ENCODE measurements around the gene PDZD11. TPM values are rescaled to one million over a fixed set of nuclear protein-coding genes. Genes with fewer than 3 reads are reported as not detected.
"Not testable (repeated sequence)": the region's sequence is repeated elsewhere in the genome, so short reads cannot be mapped to it uniquely, and the experiment has no call there.

PDZD11 gene, protein sequence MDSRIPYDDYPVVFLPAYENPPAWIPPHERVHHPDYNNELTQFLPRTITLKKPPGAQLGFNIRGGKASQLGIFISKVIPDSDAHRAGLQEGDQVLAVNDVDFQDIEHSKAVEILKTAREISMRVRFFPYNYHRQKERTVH
- 43.2 TPM for polyA plus RNA-seq (2012; ENCODE audit: missing spikeins)

DNA sequence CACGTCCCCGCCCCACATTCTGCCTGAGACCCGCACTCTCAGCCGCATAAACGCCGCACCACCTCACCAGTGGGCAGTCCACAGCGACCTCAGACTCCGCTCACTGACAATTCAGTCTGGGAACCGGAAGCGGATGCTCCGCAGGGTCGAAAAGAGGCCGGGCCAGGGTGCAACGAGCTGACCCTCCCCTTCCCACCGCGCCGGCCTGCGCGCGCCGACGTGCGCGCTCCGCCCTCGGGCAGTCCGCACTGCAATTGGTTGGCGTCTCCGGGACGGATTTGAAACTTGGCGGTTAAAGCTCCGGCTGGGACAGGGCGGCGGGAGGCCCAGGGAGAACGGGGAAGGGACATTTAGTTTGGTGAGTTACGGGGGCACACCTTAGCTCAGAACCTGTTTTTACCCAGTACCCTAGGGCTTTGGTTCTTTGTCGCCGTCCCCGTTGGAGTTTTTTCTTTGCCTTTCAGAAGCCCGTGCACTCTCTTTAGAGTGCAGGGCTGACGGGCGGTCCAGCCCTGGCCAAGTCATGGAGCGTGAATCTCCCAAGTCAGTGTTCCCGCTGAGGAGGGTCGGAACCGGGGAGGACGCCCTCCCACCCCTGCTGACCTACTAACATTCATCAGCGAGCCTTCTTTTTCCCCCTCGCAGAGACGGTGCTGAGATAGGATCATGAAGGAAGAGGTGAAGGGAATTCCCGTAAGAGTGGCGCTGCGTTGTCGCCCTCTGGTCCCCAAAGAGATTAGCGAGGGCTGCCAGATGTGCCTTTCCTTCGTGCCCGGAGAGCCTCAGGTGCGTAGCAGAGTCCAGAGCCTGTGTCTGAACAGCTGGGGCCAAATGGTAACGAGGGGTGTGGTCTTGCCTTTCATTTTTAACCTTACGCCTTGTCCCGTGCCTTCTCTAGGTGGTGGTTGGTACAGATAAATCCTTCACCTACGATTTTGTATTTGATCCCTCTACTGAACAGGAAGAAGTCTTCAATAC lies at the start of gene PDZD11, which contains the start of gene KIF4A:
Gene PDZD11 (minus strand): TSS at position 135 of the 978 bp plus-strand sequence. CDS start 586 bp downstream, outside the sequence.
Gene KIF4A (plus strand): TSS at position 312 of the 978 bp plus-strand sequence. CDS start 355 bp downstream, at position 667.
- peak; percentile 85 for FAIRE-seq
- peak; percentile 81 for DNase-seq (ENCODE audit: insufficient read length)
- peak; percentile 69 for TF ChIP-seq TAF1 (IDR thresholded peaks at IDR 0.05; ENCODE audit: borderline replicate concordance, low read depth, low read length)
- TF ChIP-seq POLR2AphosphoS5 (IDR thresholded peaks at IDR 0.05; ENCODE audit: low read depth, low read length) = peak; percentile 73
- TF ChIP-seq POLR2A (IDR thresholded peaks at IDR 0.05; ENCODE audit: low read depth, low read length) = peak; percentile 78; the same call in 1 of the 2 replicates

DNA sequence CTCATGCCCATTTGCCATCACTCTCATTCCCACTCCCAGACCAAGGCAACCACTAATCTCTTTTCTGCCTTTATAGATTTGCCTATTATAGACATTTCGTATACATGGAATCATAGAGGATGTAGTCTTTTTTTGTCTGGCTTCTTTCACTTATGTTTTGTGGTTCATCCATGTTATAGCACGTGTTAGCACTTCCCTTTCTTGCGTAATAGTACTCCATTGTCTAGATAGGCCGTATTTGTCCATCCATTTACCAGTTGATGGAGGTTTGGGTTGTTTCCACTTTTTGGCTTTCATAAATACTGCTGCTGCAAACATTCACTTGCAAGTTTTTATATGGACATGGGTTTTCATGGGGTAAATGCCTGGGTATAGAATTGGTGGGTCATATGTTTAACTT lies 48.6 kb upstream of the PDZD11 start:
- no peak for TF ChIP-seq POLR2AphosphoS5 (IDR thresholded peaks at IDR 0.05; ENCODE audit: low read depth, low read length)
- TF ChIP-seq POLR2A (IDR thresholded peaks at IDR 0.05; ENCODE audit: low read depth, low read length) = no peak
- TF ChIP-seq TAF1 (IDR thresholded peaks at IDR 0.05; ENCODE audit: borderline replicate concordance, low read depth, low read length) = no peak
- FAIRE-seq = no peak
- DNase-seq (ENCODE audit: insufficient read length) = no peak

DNA sequence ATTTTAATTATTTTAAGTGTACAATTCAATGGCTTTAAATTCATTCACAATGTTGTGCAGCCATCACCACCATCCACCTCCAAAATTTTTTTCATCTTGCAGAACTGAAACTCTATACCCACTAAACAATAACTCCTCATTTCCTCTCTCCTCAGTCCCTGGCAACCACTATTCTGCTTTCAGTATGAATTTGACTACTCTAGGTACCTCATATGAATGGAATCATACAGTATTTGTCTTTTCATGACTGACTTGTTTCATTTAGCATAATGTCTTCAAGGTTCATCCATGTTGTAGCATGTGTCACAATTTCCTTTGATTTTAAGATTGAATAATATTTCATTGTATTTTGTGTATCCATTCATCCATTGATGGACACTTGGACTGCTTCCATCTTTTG lies 47.0 kb upstream of the PDZD11 start:
- TF ChIP-seq POLR2AphosphoS5 (IDR thresholded peaks at IDR 0.05; ENCODE audit: low read depth, low read length) (no peak), TAF1 (IDR thresholded peaks at IDR 0.05; ENCODE audit: borderline replicate concordance, low read depth, low read length) (no peak), POLR2A (IDR thresholded peaks at IDR 0.05; ENCODE audit: low read depth, low read length) (no peak)
- peak; percentile 54 for FAIRE-seq
- no peak for DNase-seq (ENCODE audit: insufficient read length)

DNA sequence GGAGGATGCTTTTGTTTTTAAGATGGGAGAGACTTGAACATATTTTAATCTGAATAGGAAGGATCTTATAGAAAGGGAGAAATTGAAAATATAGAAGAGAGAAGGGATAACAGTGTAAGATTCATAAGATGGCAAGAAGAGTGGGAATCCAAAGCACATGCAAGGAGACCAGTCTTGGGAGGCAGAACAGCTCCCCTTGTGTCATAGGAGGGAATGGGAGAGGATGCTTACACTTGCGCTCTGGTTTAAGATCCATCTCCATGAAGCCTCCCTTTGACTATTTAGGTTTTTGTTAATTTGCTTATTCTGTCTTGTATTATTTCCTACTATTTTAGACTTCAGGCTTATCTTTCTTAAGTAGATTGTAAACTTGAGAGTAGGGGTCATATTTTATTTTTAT lies 42.9 kb upstream of the PDZD11 start:
- no peak for FAIRE-seq
- TF ChIP-seq POLR2A (IDR thresholded peaks at IDR 0.05; ENCODE audit: low read depth, low read length) = no peak
- TF ChIP-seq TAF1 (IDR thresholded peaks at IDR 0.05; ENCODE audit: borderline replicate concordance, low read depth, low read length) = no peak
- DNase-seq (ENCODE audit: insufficient read length) = no peak

DNA sequence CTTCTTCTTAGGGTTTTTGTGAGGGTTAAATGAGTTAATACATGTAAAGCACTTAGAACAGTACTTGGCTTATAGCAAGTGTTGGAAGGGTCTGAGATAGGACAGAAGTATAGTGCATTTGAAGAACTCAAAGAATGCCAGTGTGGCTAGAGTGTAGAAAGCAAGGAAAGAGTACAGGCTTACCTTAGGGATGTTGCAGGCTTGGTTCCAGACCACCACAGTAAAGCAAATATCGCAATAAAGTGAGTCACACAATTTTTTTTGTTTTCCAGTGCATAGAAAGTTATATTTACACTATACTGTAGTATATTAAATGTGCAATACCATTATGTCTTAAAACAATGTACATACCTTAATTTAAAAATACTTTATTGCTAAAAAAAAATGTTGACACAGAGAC lies 41.4 kb upstream of the PDZD11 start:
- FAIRE-seq (no peak), DNase-seq (ENCODE audit: insufficient read length) (no peak)
- TF ChIP-seq POLR2AphosphoS5 (IDR thresholded peaks at IDR 0.05; ENCODE audit: low read depth, low read length) (no peak), TAF1 (IDR thresholded peaks at IDR 0.05; ENCODE audit: borderline replicate concordance, low read depth, low read length) (no peak), POLR2A (IDR thresholded peaks at IDR 0.05; ENCODE audit: low read depth, low read length) (no peak)

DNA sequence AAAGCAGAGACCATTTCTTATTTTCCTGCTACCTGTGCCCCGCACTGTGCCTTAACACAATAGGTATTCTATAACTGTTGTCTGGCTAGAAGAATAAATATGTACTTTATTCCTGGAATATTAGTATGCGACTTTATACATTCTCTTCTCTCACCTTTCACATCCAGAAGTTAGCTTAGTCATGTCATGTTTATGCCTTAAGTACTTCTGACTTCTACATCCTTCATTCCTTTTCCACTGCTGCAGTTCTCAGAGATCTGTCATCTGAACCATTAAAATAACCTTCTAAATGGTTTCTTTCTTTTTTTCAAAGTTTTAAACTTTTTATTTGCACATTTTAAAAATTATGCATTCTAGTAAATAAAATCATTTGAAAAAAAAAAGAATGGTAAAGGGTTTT lies 34.6 kb upstream of the PDZD11 start:
- no peak for TF ChIP-seq POLR2A (IDR thresholded peaks at IDR 0.05; ENCODE audit: low read depth, low read length)
- no peak for TF ChIP-seq POLR2AphosphoS5 (IDR thresholded peaks at IDR 0.05; ENCODE audit: low read depth, low read length)
- no peak for TF ChIP-seq TAF1 (IDR thresholded peaks at IDR 0.05; ENCODE audit: borderline replicate concordance, low read depth, low read length)
- DNase-seq (ENCODE audit: insufficient read length) = no peak
- FAIRE-seq = no peak

DNA sequence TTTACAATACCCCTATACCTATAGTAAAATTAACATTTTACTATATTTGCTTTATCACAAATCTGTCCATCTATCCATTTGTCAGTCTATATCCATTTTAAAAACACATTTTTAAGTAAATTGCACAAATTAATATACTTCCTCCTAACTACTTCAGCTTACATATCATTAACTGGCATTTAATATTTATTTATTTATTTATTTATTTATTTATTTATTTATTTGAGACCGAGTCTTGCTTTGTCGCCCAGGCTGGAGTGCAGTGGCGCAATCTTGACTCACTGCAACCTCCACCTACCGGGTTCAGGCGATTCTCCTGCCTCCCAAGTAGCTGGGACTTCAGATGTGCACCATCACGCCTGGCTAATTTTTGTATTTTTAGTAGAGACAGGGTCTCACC lies 33.9 kb upstream of the PDZD11 start:
- not testable (repeated sequence) for DNase-seq (ENCODE audit: insufficient read length); FAIRE-seq

DNA sequence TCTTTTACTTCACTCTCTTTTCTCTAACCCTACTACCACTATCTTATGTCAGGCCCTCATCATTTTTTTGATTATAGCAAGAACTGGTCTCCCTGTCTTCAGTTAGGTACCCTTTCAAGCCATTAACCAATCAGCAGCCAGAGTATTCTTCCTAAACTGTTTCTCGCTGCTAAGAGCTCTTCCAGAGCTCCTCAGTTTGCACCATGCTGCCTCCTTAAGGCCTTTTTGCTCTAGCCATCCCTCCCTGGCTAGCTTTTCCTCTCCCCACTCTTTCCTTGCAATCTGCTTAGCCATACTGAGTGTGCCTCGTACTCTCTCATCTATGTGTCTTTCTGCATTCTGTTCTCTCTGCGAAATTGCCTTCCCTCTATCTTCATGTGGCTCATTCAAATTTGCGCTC lies 33.1 kb upstream of the PDZD11 start:
- TF ChIP-seq POLR2A (IDR thresholded peaks at IDR 0.05; ENCODE audit: low read depth, low read length) (no peak), POLR2AphosphoS5 (IDR thresholded peaks at IDR 0.05; ENCODE audit: low read depth, low read length) (no peak), TAF1 (IDR thresholded peaks at IDR 0.05; ENCODE audit: borderline replicate concordance, low read depth, low read length) (no peak)
- FAIRE-seq = no peak
- no peak for DNase-seq (ENCODE audit: insufficient read length)

DNA sequence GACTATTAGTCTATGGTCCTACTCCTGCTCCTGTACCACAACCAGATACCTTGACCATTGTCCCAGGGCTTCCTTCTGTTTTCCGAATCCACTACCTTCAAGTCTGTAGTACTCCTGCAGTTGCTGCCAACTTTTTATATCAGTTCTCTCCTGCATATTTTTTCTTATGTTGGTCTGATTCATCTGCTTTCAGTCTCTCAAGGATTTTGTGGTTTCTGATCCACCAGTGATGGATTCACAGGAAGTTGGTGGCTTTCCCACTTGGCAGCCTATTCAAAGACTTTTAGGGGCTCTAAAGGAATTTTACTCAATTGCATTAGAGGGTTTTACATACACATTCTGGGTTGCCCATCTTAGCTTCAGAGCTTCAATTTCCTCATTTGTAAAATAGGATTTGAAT lies 23.8 kb upstream of the PDZD11 start:
- FAIRE-seq (no peak), DNase-seq (ENCODE audit: insufficient read length) (no peak)
- TF ChIP-seq POLR2AphosphoS5 (IDR thresholded peaks at IDR 0.05; ENCODE audit: low read depth, low read length) (no peak), POLR2A (IDR thresholded peaks at IDR 0.05; ENCODE audit: low read depth, low read length) (no peak), TAF1 (IDR thresholded peaks at IDR 0.05; ENCODE audit: borderline replicate concordance, low read depth, low read length) (no peak)

DNA sequence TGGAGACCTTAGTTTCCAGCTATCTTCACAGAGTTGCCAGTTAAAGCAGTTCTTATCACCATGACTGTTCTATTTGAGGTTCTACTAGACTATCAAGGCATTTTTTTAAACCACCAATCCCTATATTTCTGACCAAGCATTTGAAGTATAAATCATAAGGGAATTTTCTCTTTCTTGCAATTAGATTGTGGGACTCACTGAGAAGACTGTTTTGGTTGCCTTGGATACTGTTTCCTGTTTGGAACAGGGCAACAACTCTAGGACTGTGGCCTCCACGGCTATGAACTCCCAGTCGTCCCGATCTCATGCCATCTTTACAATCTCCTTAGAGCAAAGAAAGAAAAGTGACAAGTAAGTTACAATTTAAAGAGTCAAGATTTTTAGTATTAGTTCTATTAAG lies 12.0 kb upstream of the PDZD11 start:
- no peak for TF ChIP-seq POLR2A (IDR thresholded peaks at IDR 0.05; ENCODE audit: low read depth, low read length)
- TF ChIP-seq POLR2AphosphoS5 (IDR thresholded peaks at IDR 0.05; ENCODE audit: low read depth, low read length) = no peak
- no peak for TF ChIP-seq TAF1 (IDR thresholded peaks at IDR 0.05; ENCODE audit: borderline replicate concordance, low read depth, low read length)
- FAIRE-seq = no peak
- no peak for DNase-seq (ENCODE audit: insufficient read length)

DNA sequence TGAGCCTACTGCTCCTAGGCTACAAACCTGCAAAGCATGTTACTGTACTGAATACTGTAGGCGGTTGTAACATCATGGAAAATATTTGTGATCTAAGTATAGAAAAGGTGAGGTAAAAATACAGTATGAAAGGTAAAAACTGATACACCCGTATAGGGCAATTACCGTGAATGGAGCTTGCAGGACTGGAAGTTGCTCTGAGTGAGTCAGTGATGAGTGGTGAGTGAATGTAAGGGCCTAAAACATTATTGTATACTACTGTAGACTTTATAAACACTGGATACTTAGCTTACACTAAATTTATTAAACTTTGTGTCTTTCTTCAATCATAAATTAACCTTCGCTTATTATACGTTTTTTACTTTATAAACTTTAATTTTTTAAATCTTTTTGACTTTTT lies 3.9 kb upstream of the PDZD11 start:
- FAIRE-seq (no peak), DNase-seq (ENCODE audit: insufficient read length) (no peak)
- no peak for TF ChIP-seq POLR2AphosphoS5 (IDR thresholded peaks at IDR 0.05; ENCODE audit: low read depth, low read length)
- TF ChIP-seq TAF1 (IDR thresholded peaks at IDR 0.05; ENCODE audit: borderline replicate concordance, low read depth, low read length) = no peak
- no peak for TF ChIP-seq POLR2A (IDR thresholded peaks at IDR 0.05; ENCODE audit: low read depth, low read length)

DNA sequence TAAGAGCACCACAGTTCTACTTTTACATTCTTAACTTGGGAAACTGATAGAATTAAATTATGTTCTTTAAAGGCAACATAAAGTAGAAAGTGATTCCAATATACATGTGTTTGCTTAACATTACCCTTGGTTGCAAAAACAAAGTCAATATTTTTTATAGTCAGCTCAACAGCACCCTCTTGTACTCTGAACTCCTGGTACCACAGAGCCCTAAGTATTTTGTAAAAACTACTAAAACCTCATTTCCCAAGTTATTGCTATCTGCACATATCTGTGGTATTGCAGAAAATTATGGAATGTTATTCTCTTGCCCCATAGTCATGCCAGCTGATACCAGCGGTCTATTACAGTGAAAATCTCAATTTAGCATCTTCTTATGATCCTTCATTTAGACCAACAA lies 3.1 kb upstream of the PDZD11 start:
- TF ChIP-seq POLR2A (IDR thresholded peaks at IDR 0.05; ENCODE audit: low read depth, low read length) = no peak
- TF ChIP-seq POLR2AphosphoS5 (IDR thresholded peaks at IDR 0.05; ENCODE audit: low read depth, low read length) = no peak
- no peak for TF ChIP-seq TAF1 (IDR thresholded peaks at IDR 0.05; ENCODE audit: borderline replicate concordance, low read depth, low read length)
- no peak for DNase-seq (ENCODE audit: insufficient read length)
- no peak for FAIRE-seq
